Activated CD4-positive, alpha-beta T cell treated with anti-CD3 and anti-CD28 coated beads, Interleukin-2, amount 50 U/mL, for 24 hours (primary cell): Measurements from ENCODE around the gene TPM2.

Experiments used
- DNase-seq, 2 donors: peaks; one replicate each; pipeline ENCODE4 v3.0.0-alpha.2; 2020; ENCODE audit warnings: low read depth in 1 of 2, low spot score in 1 of 2

Gene TPM2

GRCh38 chr9:35689542-35690293 is at the start of gene TPM2:
Gene TPM2 (minus strand): TSS chr9:35689925. CDS start chr9:35689817, 108 bp downstream.
- DNase-seq = no peak

- no peak for DNase-seq
These were observed 49.2 kb upstream of the TPM2 start for GRCh38 chr9:35738924-35739323.

GRCh38 chr9:35738186-35738585 is 48.5 kb upstream of the TPM2 start:
- no peak for DNase-seq

GRCh38 chr9:35737143-35737542 is 47.4 kb upstream of the TPM2 start:
- DNase-seq = no peak

- peak in 1 of 2 donors; percentile 54 for DNase-seq
These were observed 46.5 kb upstream of the TPM2 start for GRCh38 chr9:35736201-35736633.

- no peak for DNase-seq
These were observed 44.4 kb upstream of the TPM2 start for GRCh38 chr9:35734096-35734495.

- no peak for DNase-seq
These were observed 43.2 kb upstream of the TPM2 start for GRCh38 chr9:35732800-35733541.

GRCh38 chr9:35732185-35732799 is 42.6 kb upstream of the TPM2 start, which contains the start of the genes CREB3 and TLN1:
Gene CREB3 (plus strand): TSS chr9:35732666. CDS start chr9:35732773, 107 bp downstream.
Gene TLN1 (minus strand): TSS chr9:35732195. CDS start chr9:35725694, 6,501 bp downstream.
- DNase-seq = peak; percentile 88 to 96

GRCh38 chr9:35731415-35732184 is 41.9 kb upstream of the TPM2 start:
- DNase-seq = peak in 1 of 2 donors; percentile 20

- no peak for DNase-seq
These were observed 40.7 kb upstream of the TPM2 start for GRCh38 chr9:35730486-35730854.

GRCh38 chr9:35729700-35730485 is 40.2 kb upstream of the TPM2 start:
- no peak for DNase-seq

GRCh38 chr9:35729101-35729500 is 39.4 kb upstream of the TPM2 start:
- DNase-seq = no peak

GRCh38 chr9:35728041-35728971 is 38.6 kb upstream of the TPM2 start:
- DNase-seq = no peak

- DNase-seq = no peak
These were observed 37.9 kb upstream of the TPM2 start for GRCh38 chr9:35727676-35728040.

- no peak for DNase-seq
These were observed 37.2 kb upstream of the TPM2 start for GRCh38 chr9:35726931-35727330.

GRCh38 chr9:35725362-35725761 is 35.6 kb upstream of the TPM2 start:
- DNase-seq = no peak

GRCh38 chr9:35723908-35724307 is 34.2 kb upstream of the TPM2 start:
- no peak for DNase-seq

- no peak for DNase-seq
These were observed 33.7 kb upstream of the TPM2 start for GRCh38 chr9:35723426-35723825.

GRCh38 chr9:35719546-35719945 is 29.8 kb upstream of the TPM2 start:
- no peak for DNase-seq
